HFFc6 (cell line): ENCODE results near the gene LSAMP. TPM values are rescaled to one million over a fixed set of nuclear protein-coding genes. Genes with fewer than 3 reads are reported as not detected.

Experiments used
- DNase-seq: peaks from one replicate; pipeline ENCODE4 v3.0.0-alpha.2; 2018
- H3K27ac Mint-ChIP-seq: 2 replicates; pipeline ENCODE4 v1.8.0; 2020; ENCODE audit warnings: mild to moderate bottlenecking, mixed read lengths
- H3K27me3 Mint-ChIP-seq: 2 replicates; pipeline ENCODE4 v1.8.0; 2021; ENCODE audit warnings: mild to moderate bottlenecking, moderate library complexity, mixed read lengths; ENCODE audit not compliant: insufficient read depth
- H3K36me3 Mint-ChIP-seq: 2 replicates; pipeline ENCODE4 v1.8.0; 2021; ENCODE audit warnings: low read depth, mixed read lengths
- H3K4me1 Mint-ChIP-seq: 2 replicates; pipeline ENCODE4 v1.8.0; 2020; ENCODE audit warnings: low read depth, mixed read lengths
- H3K4me3 Mint-ChIP-seq: 2 replicates; pipeline ENCODE4 v1.8.0; 2020; ENCODE audit warnings: mild to moderate bottlenecking, moderate library complexity, mixed read lengths
- H3K9me3 Mint-ChIP-seq: 2 replicates; pipeline ENCODE4 v1.8.0; 2020; ENCODE audit warnings: mild to moderate bottlenecking, mixed read lengths
- total RNA-seq, 6 experiments: library from RNA; stranded (reverse); fragmentation: NEBNext Ultra II Directional; extraction: Animal tissue kit (Norgen Biotek cat#: 25700); gene quantifications; 2 replicates in 1 of 6; 3 replicates in 5 of 6; pipeline ENCODE4 v1.2.3, GENCODE V29; 2021
- TF ChIP-seq, protein P1 (sequence below): fragments of 200-600 bp; sonication (generic); IDR thresholded peaks from 2 replicates; pipeline ENCODE4 v1.5.0; 2021; ENCODE audit warnings: antibody characterized with exemption, mild to moderate bottlenecking

The LSAMP gene
- total RNA-seq, 6 experiments from 2014 or later, result not detected

DNA sequence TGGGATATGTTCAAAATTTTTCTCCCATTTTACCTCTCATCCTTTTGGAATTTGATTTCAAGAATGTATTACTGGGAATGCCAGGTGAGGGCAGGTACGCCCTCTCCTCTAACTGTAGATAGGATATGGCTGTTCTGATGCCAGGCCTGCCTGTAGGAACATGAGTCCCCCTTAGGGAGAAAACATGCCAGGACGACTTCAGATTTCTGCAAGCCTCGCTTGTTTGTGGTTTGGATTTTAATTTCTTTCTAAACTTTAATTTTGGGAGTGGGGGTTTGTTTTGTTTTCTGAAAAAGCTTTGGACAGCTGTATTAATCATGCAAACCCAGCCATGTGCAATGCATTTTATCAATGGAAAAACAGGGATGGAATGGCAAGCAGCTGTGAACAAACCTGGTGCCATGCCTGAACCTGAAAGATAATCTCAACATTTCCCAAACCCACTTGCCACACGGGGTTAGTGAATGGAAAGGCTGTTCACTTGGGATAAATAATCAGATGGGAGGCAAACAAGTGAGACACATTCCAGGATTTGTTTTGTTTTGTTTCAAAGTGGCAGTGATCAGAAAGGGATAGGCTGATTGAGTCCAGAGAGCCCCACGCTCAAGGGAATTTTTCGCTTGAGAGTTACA, 614.4 kb downstream of the LSAMP start:
- H3K27me3 Mint-ChIP-seq, result peaks cover 6% of the 10 kb centered on the region; the same call in 1 of the 2 replicates
- no peaks in the 10 kb centered on the region for H3K36me3 Mint-ChIP-seq
- no peak overlapping the region for H3K27ac Mint-ChIP-seq
- TF ChIP-seq, protein P1, sequence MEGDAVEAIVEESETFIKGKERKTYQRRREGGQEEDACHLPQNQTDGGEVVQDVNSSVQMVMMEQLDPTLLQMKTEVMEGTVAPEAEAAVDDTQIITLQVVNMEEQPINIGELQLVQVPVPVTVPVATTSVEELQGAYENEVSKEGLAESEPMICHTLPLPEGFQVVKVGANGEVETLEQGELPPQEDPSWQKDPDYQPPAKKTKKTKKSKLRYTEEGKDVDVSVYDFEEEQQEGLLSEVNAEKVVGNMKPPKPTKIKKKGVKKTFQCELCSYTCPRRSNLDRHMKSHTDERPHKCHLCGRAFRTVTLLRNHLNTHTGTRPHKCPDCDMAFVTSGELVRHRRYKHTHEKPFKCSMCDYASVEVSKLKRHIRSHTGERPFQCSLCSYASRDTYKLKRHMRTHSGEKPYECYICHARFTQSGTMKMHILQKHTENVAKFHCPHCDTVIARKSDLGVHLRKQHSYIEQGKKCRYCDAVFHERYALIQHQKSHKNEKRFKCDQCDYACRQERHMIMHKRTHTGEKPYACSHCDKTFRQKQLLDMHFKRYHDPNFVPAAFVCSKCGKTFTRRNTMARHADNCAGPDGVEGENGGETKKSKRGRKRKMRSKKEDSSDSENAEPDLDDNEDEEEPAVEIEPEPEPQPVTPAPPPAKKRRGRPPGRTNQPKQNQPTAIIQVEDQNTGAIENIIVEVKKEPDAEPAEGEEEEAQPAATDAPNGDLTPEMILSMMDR, result no peak
- H3K9me3 Mint-ChIP-seq, result no peaks in the 10 kb centered on the region
- peaks cover 21% of the 10 kb centered on the region for H3K4me1 Mint-ChIP-seq
- no peak for DNase-seq
- no peak overlapping the region for H3K4me3 Mint-ChIP-seq

DNA sequence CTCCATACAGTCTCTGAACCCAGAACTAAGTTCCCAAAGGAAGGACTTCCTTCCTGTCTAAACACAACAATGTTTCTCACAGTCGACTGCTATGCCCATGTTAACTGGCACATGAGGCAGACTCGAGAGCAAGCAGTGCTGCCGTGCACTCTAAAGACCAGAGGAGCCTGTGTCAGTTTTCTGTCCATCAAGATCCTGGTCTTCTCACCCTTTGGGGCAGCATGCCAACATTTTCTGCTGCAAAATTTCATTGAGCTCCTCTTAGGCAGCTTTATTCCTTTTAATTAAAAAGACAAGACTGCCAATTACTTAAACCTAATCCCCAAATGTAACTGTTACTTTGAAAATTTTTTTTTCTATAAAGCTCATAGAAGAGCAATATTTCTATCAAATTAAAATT, 616.9 kb downstream of the LSAMP start:
- no peaks in the 10 kb centered on the region for H3K36me3 Mint-ChIP-seq
- no peak overlapping the region for H3K4me3 Mint-ChIP-seq
- no peak overlapping the region for H3K27ac Mint-ChIP-seq
- TF ChIP-seq, protein P1, result no peak
- H3K4me1 Mint-ChIP-seq, result peaks cover 18% of the 10 kb centered on the region
- DNase-seq, result no peak
- peaks cover 6% of the 10 kb centered on the region; the same call in 1 of the 2 replicates for H3K27me3 Mint-ChIP-seq
- H3K9me3 Mint-ChIP-seq, result no peaks in the 10 kb centered on the region

DNA sequence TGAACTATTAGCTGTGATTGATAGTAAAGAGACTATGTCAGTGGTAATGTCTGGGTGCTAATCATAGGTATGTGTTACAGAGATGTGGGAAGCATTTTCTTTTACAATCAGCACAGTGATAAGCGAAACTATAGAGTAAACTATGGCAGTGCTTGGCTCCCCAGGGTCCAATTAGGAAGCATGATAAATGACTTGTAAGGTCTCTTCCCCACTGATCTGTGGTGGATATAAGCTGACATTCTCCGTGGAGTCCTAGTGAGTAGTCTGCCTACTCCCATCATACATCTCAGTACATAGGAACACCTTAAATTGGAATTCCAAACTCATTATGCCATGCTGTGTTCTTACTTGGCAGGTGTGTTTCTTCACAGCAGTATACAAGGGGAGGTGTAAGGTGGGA, 617.8 kb downstream of the LSAMP start:
- Mint-ChIP-seq H3K27me3 (peaks cover 6% of the 10 kb centered on the region; the same call in 1 of the 2 replicates), H3K4me3 (no peak overlapping the region), H3K9me3 (no peaks in the 10 kb centered on the region), H3K4me1 (peaks cover 9% of the 10 kb centered on the region), H3K27ac (no peak overlapping the region), H3K36me3 (no peaks in the 10 kb centered on the region)
- TF ChIP-seq, protein P1, result no peak
- no peak for DNase-seq

DNA sequence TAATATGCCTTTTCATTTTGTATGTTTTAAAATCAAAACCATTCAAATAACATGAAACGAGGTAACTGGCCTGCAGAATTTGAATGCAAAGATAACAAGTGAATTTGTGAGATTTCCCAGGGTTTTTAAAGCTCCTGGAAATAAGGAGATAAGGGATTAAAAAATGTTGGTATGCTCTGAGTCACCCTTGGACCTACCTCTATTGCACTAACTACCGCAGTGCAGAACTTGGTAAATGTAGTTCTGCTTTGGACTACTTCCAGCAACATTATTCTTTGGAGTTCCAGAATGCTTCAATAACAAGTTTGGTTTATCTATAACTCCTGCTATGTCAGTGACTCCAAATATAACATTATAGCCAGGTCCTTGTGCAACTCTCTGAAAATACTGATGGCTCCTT, 620.2 kb downstream of the LSAMP start:
- H3K36me3 Mint-ChIP-seq, result no peaks in the 10 kb centered on the region
- peaks cover 3% of the 10 kb centered on the region; the same call in 1 of the 2 replicates for H3K27me3 Mint-ChIP-seq
- H3K4me3 Mint-ChIP-seq, result no peak overlapping the region
- TF ChIP-seq, protein P1, result no peak
- H3K4me1 Mint-ChIP-seq, result peaks cover 9% of the 10 kb centered on the region
- peak; percentile 12 for DNase-seq
- no peak overlapping the region for H3K27ac Mint-ChIP-seq
- no peaks in the 10 kb centered on the region for H3K9me3 Mint-ChIP-seq

DNA sequence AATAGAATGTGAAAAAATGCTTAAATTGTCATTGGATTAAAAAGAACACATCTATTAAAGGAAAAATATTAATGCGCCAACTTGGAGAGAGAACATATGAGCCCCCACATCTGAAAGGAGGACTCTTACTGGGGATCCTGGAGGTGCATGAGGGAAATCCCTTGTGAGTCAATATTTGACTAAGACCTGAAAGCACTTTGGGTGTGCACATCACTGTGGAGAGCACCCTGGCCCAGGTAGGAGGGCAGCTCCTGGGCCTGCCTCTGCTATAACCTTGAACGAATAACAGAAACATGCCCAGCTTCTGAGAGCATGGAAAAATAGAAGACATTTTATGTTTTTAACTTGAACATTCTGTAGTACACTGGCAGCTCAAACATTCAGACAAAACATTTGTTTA, 622.2 kb downstream of the LSAMP start:
- Mint-ChIP-seq H3K4me1 (peaks cover 9% of the 10 kb centered on the region), H3K27ac (no peak overlapping the region), H3K4me3 (no peak overlapping the region), H3K36me3 (no peaks in the 10 kb centered on the region), H3K9me3 (no peaks in the 10 kb centered on the region), H3K27me3 (peaks cover under 1% of the 10 kb centered on the region; the same call in 1 of the 2 replicates)
- TF ChIP-seq, protein P1, result no peak
- DNase-seq, result no peak
